HEK293T (cell line): ENCODE data around the gene DPYSL4.

Experiments
- CTBP1 ChIP-seq: fragments of 450-650 bp; IDR thresholded peaks from 2 replicates; pipeline ENCODE4 v1.6.1; 2016; ENCODE audit warnings: borderline replicate concordance
- ELF4 ChIP-seq: fragments of 450-650 bp; IDR thresholded peaks from 2 replicates; pipeline ENCODE4 v1.6.1; 2017; ENCODE audit warnings: antibody characterized with exemption
- NFRKB ChIP-seq: fragments of 450-650 bp; IDR thresholded peaks from 2 replicates; pipeline ENCODE4 v1.6.1; 2016; ENCODE audit warnings: mild to moderate bottlenecking, moderate library complexity
- PKNOX1 ChIP-seq: fragments of 450-650 bp; IDR thresholded peaks from 2 replicates; pipeline ENCODE4 v1.6.1; 2016
- SP1 ChIP-seq: fragments of 450-650 bp; IDR thresholded peaks from 2 replicates; pipeline ENCODE4 v1.6.1; 2017

DNA sequence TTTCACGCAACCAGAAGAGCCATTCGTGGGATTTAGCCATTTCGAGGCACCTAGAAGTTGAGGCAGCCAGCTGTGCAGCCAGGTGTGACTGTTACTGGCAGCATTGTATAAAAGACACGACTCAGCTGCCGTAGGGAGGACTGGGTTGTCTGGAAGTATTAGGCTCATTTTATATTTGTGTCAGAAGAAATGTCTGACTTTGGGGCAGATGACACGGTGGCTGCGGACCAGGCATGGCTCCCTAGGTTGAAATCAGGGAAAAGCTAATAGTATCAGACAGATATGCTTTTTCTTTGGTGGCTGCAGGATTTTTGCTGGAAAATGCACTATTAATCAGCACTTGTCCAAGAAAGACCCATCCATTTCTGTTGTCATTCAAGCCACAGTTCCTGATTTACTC, 4.2 kb upstream of the DPYSL4 start:
- TF ChIP-seq ELF4 (no peak), PKNOX1 (no peak), NFRKB (no peak), SP1 (no peak), CTBP1 (no peak)
